Kidney (tissue), 14 donors: ENCODE data around the gene ZNF554. TPM values are rescaled to one million over a fixed set of nuclear protein-coding genes. Genes with fewer than 3 reads are reported as not detected.

Experiments
- DNase-seq, 5 donors: peaks; one replicate each; pipeline ENCODE4 v3.0.0-alpha.2; 2013 to 2020
- FAIRE-seq: peaks from 2 replicates; lab custom pipeline; 2012; peaks lifted over from hg19 to GRCh38; lab: Jason Lieb, UNC
- H3K27ac ChIP-seq, 2 donors: one replicate each; pipeline ENCODE4 v1.7.0; 2013; ENCODE audit warnings: low read depth in 2 of 2, low read length in 2 of 2, inconsistent platforms in 1 of 2
- H3K27me3 ChIP-seq: one replicate; pipeline ENCODE4 v1.7.1; 2013; ENCODE audit warnings: low read length, inconsistent platforms; ENCODE audit not compliant: control insufficient read depth, insufficient read depth
- H3K36me3 ChIP-seq, 3 donors: one replicate each; pipeline versions ENCODE4 v1.7.0 to v1.7.1; 2013; ENCODE audit warnings: low read length in 3 of 3, control low read depth in 1 of 3, inconsistent platforms in 1 of 3; ENCODE audit not compliant: insufficient read depth in 3 of 3, control insufficient read depth in 2 of 3
- H3K4me1 ChIP-seq, 3 donors: one replicate each; pipeline versions ENCODE4 v1.7.0 to v1.7.1; 2013; ENCODE audit warnings: low read length in 3 of 3, inconsistent platforms in 1 of 3, low read depth in 1 of 3; ENCODE audit not compliant: control insufficient read depth in 2 of 3, insufficient read depth in 2 of 3
- H3K4me3 ChIP-seq, 3 donors: one replicate each; pipeline versions ENCODE4 v1.7.0 to v1.8.1; 2013; ENCODE audit warnings: low read length in 3 of 3, control low read depth in 1 of 3, inconsistent platforms in 1 of 3
- H3K9ac ChIP-seq, 3 donors: one replicate each; pipeline versions ENCODE4 v1.7.0 to v1.7.1; 2013; ENCODE audit warnings: low read length in 3 of 3, control low read depth in 1 of 3, inconsistent platforms in 1 of 3
- H3K9me3 ChIP-seq, 3 donors: one replicate each; pipeline versions ENCODE4 v1.7.0 to v1.7.1; 2013; ENCODE audit warnings: low read length in 3 of 3, control low read depth in 1 of 3, inconsistent platforms in 1 of 3; ENCODE audit not compliant: control insufficient read depth in 2 of 3, insufficient read depth in 1 of 3
- intact Hi-C: fragments of 100-400 bp; cut with DNase I; formaldehyde crosslinking; loops from one replicate; pipeline ENCODE4 v1.11.1; 2022
- polyA plus RNA-seq: library from polyadenylated mRNA; stranded (reverse); fragments of 350-450 nt; fragmentation: Illumina TruSeq; extraction: RNeasy Lipid Tissue Mini Kit (QIAGEN cat#74804); gene quantifications from one replicate; pipeline ENCODE4 v1.2.3, GENCODE V29; 2014; ENCODE audit warnings: low read depth, low replicate concordance; ENCODE audit not compliant: insufficient read depth
- total RNA-seq: library from RNA; stranded (reverse); fragmentation: NEBNext Ultra II Directional; extraction: Animal tissue kit (Norgen Biotek cat#: 25700); gene quantifications from one replicate; pipeline ENCODE4 v1.2.1, GENCODE V29; 2021
- TF ChIP-seq, protein P1 (sequence below): IDR thresholded peaks from 3 replicates; pipeline ENCODE4 v1.5.1; 2012; ENCODE audit warnings: mild to moderate bottlenecking, moderate library complexity, borderline replicate concordance; ENCODE audit not compliant: insufficient read depth; ENCODE audit errors: extremely low read depth
- donor health status: control.
- donor health status: control.
- donor health status: control.
- donor health status: control.
- donor health status: control.
- donor health status: DM: yes; HTN: yes; CAD: no.
- donor health status: Normal renal cell carcinoma (clear cell type).

The ZNF554 gene
- total and polyA plus RNA-seq, 2 donors from 2014 or later: 3.6 to 6.9 TPM

DNA sequence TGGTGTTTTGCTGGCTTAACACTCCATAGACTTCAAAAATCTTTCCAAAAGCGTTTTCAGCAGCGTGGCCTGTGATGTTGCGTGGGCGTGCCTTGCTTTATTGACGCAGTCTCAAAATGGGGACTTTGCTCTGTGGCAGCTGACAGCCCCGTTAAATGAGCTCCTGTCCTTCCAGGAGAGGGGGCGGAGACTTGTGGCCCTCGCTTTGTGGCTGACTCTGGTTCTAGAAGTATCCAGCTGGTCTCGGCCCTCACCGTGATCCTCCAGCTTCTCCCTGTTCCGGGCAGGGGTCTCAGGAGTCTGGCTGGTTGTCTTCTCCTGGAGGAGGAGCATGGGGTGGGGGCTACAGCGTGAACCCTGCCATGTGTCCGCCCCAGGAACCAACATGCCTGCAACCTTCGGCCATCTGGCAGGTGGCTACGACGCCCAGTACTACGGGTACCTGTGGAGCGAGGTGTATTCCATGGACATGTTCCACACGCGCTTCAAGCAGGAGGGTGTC lies 8.4 kb upstream of the ZNF554 start:
- H3K9me3 ChIP-seq: no peaks in the 10 kb centered on the region
- no peaks in the 10 kb centered on the region for H3K27me3 ChIP-seq
- FAIRE-seq (no peak), DNase-seq (no peak)
- no peak overlapping the region for H3K27ac ChIP-seq
- H3K4me1 ChIP-seq: no peaks in the 10 kb centered on the region
- H3K4me3 ChIP-seq: no peak overlapping the region
- no peak overlapping the region for H3K9ac ChIP-seq
- intact Hi-C loops: no loop called here
- TF ChIP-seq, protein P1, sequence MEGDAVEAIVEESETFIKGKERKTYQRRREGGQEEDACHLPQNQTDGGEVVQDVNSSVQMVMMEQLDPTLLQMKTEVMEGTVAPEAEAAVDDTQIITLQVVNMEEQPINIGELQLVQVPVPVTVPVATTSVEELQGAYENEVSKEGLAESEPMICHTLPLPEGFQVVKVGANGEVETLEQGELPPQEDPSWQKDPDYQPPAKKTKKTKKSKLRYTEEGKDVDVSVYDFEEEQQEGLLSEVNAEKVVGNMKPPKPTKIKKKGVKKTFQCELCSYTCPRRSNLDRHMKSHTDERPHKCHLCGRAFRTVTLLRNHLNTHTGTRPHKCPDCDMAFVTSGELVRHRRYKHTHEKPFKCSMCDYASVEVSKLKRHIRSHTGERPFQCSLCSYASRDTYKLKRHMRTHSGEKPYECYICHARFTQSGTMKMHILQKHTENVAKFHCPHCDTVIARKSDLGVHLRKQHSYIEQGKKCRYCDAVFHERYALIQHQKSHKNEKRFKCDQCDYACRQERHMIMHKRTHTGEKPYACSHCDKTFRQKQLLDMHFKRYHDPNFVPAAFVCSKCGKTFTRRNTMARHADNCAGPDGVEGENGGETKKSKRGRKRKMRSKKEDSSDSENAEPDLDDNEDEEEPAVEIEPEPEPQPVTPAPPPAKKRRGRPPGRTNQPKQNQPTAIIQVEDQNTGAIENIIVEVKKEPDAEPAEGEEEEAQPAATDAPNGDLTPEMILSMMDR: no peak
- H3K36me3 ChIP-seq: peaks cover 0 to 5% (median 3%) of the 10 kb centered on the region in 3 donors

DNA sequence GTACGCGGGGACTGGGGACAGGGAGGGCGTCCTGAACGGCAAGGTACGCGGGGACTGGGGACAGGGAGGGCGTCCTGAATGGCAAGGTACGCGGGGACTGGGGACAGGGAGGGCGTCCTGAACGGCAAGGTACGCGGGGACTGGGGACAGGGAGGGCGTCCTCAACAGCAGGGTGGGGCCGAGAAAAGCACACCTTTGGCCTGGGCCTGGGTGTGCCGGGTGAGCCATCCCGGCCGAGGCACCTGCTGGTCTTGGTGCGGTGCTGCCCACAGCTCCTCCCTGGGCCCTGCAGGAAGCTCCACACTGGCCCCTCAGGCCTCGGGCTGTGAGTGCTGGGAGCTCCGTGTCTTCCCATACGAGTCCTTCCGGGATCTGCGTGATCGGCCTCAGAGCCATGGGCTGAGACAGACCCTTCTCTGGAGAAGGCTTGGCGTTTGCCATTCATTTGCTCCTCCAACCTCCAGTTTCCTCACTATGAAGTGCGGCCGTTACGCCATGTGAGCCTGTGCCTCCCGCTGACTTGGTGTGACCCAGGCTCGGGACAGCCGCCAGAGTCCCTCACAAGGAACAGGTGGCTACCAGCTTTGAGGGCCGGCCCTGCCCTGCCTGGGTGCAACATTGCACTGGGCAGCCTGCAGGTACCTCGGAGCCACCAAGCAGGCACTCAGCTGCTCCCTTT lies 7.8 kb upstream of the ZNF554 start:
- no peaks in the 10 kb centered on the region for H3K9me3 ChIP-seq
- intact Hi-C loops: no loop called here
- no peak for FAIRE-seq
- no peaks in the 10 kb centered on the region for H3K27me3 ChIP-seq
- H3K4me1 ChIP-seq: no peaks in the 10 kb centered on the region
- TF ChIP-seq, protein P1: no peak
- H3K9ac ChIP-seq: no peak overlapping the region
- H3K27ac ChIP-seq: no peak overlapping the region
- peaks cover 0 to 5% (median 0%) of the 10 kb centered on the region in 3 donors for H3K36me3 ChIP-seq
- no peak for DNase-seq
- H3K4me3 ChIP-seq: no peak overlapping the region

DNA sequence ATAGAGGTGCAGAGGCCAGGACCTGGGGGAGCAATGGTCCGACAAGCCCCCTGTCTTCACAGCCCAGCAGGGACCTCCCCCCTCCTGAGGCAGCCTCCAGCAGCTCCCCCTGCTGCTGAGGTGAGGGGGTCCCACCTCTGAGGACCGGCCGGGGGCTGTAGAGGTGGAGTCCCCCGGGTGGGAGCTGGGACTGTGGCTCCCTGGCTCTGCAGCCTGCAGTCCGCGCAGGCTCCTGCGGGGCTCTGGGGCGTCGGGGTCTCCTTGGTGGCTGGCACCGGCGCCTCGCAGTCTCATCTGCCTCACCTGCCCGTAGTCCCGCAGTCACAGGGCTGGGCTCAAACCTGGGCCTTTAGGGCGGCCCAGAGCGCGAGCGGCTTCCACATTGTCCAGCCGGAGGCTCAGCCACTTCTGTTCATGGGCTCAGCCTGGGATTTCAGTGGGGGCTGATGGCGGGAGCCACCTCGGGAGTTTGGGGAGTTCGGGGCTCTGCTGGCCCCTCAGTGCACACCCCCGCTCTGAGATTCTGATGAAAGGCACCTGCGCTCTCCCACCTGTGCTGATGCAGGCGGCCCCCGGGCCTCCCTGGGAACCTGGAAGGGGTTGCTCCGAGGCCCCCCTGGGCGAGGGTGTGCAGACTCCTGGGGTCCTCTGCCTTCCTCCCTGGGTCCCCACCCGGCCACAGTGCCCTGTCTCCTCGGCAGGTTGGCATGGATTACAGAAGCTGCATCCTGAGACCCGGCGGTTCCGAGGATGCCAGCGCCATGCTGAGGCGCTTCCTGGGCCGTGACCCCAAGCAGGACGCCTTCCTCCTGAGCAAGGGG lies 7.0 kb upstream of the ZNF554 start:
- intact Hi-C loops: no loop called here
- no peaks in the 10 kb centered on the region for H3K27me3 ChIP-seq
- H3K9ac ChIP-seq: no peak overlapping the region
- peak in 1 of 5 donors; percentile 57 for DNase-seq
- TF ChIP-seq, protein P1: no peak
- H3K9me3 ChIP-seq: no peaks in the 10 kb centered on the region
- no peak overlapping the region for H3K4me3 ChIP-seq
- H3K36me3 ChIP-seq: peaks cover 0 to 5% (median 0%) of the 10 kb centered on the region in 3 donors
- no peak for FAIRE-seq
- H3K4me1 ChIP-seq: no peaks in the 10 kb centered on the region
- no peak overlapping the region for H3K27ac ChIP-seq
